OCI-LY1 (cell line): Measurements from ENCODE around the gene PGBD2.
A peak's percentile ranks its signal among the peaks of the same experiment; 100 is the strongest.

ENCODE experiments used
- CTCF ChIP-seq: fragments of 200-600 bp; sonication (generic), shearing (Covaris generic); IDR thresholded peaks from 2 replicates; pipeline ENCODE4 v1.5.1; 2017; ENCODE audit warnings: mild to moderate bottlenecking, antibody characterized with exemption, low read length, moderate library complexity, mixed read lengths
- EZH2 ChIP-seq: fragments of 200-600 bp; sonication (generic), shearing (Covaris generic); IDR thresholded peaks from 2 replicates; pipeline ENCODE4 v1.8.0; 2017; ENCODE audit warnings: borderline replicate concordance, mixed run types, mild to moderate bottlenecking, antibody characterized with exemption, low read length, moderate library complexity, mixed read lengths

DNA sequence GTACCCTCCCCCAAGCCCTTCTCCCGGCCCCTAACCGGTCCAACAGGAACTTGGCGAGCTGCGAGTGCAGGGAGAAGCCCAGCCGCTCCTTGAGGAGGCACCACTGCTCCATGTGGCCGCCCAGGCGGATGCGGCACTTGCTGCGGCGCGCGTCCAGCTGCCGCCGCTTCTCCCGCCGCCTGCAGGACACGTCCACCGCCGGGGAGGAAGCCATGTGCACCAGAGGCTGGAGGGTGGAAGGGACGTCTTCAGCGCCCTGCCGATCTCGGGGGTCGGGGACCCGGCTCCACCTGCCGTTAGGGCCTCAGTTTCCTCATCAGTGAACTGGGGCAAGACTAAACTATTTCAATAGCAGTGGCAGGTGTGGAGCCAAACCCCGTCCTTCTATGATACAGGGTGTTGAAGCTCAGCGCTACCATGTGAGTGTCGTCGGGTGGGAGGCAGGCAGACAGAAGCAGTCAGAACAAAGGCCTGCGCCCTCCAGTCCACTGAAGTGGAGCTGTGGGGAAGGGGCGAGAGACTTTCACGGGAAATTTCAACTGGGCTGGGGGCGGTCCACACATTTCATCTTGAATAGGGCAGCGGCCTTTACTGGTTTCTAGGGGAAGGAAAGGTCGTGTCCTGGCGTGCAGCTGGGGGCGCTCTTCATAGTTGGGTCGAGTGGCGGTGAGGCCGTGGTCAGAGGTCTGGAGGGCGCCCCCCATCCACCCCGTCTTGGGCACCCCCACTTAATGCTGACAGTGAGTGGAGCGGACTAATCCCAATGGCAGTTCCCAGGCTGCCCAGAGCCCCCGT lies 47.7 kb upstream of the PGBD2 start:
- TF ChIP-seq CTCF = peak; percentile 83
- no peak for TF ChIP-seq EZH2
